Natural killer cell (primary cell): ENCODE data around the gene CASTOR1. TPM values are rescaled to one million over a fixed set of nuclear protein-coding genes. Genes with fewer than 3 reads are reported as not detected.

Experiments
- ATAC-seq, 3 donors: fragments of 150-1000 bp in 2 of 3; fragments of 200-7000 bp in 1 of 3; cut with Tn5 transposase; 1 replicate in 1 of 3; 2 replicates in 2 of 3; pipeline ENCODE4 v1.10.0; 2021; ENCODE audit warnings: mild to moderate bottlenecking in 2 of 3, moderate library complexity in 2 of 3
- DNase-seq, 2 donors: peaks; one replicate each; pipeline versions ENCODE4 v3.0.0 to v3.0.0-alpha.2; 2013 to 2021; ENCODE audit warnings: mixed read lengths in 1 of 2
- H3K27ac ChIP-seq: one replicate; pipeline ENCODE4 v1.5.1; 2013; ENCODE audit warnings: mild to moderate bottlenecking, low read length
- H3K27me3 ChIP-seq: one replicate; pipeline ENCODE4 v1.6.1; 2013; ENCODE audit warnings: low read length; ENCODE audit not compliant: control insufficient read depth, insufficient read depth
- H3K36me3 ChIP-seq: one replicate; pipeline ENCODE4 v1.6.1; 2013; ENCODE audit warnings: low read length; ENCODE audit not compliant: control insufficient read depth, insufficient read depth
- H3K4me1 ChIP-seq: one replicate; pipeline ENCODE4 v1.6.1; 2013; ENCODE audit warnings: low read length; ENCODE audit not compliant: control insufficient read depth, insufficient read depth
- H3K4me3 ChIP-seq: one replicate; pipeline ENCODE4 v1.5.1; 2013; ENCODE audit warnings: low read length
- H3K9me3 ChIP-seq: one replicate; pipeline ENCODE4 v1.6.1; 2013; ENCODE audit warnings: low read length; ENCODE audit not compliant: control insufficient read depth, insufficient read depth
- H3K27ac Mint-ChIP-seq, 2 donors: one replicate each; pipeline ENCODE4 v1.8.0; 2022; ENCODE audit warnings: mild to moderate bottlenecking in 2 of 2, mixed read lengths in 2 of 2, moderate library complexity in 1 of 2
- H3K27me3 Mint-ChIP-seq, 2 donors: one replicate each; pipeline ENCODE4 v1.8.0; 2022; ENCODE audit warnings: low read depth in 2 of 2, mixed read lengths in 2 of 2
- H3K36me3 Mint-ChIP-seq: one replicate; pipeline ENCODE4 v1.8.0; 2022; ENCODE audit warnings: mixed read lengths
- H3K4me1 Mint-ChIP-seq, 2 donors: one replicate each; pipeline ENCODE4 v1.8.0; 2022; ENCODE audit warnings: mixed read lengths in 2 of 2
- H3K4me3 Mint-ChIP-seq: one replicate; pipeline ENCODE4 v1.8.0; 2022; ENCODE audit warnings: mild to moderate bottlenecking, moderate library complexity, mixed read lengths
- H3K9me3 Mint-ChIP-seq, 2 donors: one replicate each; pipeline ENCODE4 v1.8.0; 2022; ENCODE audit warnings: mixed read lengths in 2 of 2
- CTCF ChIP-seq: fragments of 200-600 bp; IDR thresholded peaks from one replicate; pipeline ENCODE4 v1.8.0; 2022; ENCODE audit warnings: antibody characterized with exemption
- WGBS: methylation state at CpG from one replicate; pipeline ENCODE4 v1.1.7; 2013; ENCODE audit warnings: missing lambda C conversion rate; ENCODE audit not compliant: insufficient coverage; 5-methylcytosine and 5-hydroxymethylcytosine counted together
- intact Hi-C: fragments of 100-400 bp; cut with micrococcal nuclease; formaldehyde crosslinking; loops from one replicate; pipeline ENCODE4 v1.14.2; 2022
- total RNA-seq, 4 donors: library from RNA; stranded (reverse); fragments of 120-200 nt in 1 of 4; gene quantifications; one replicate each; pipeline versions ENCODE4 v1.2.3 to v1.2.4, GENCODE V29; 2013 to 2022

CASTOR1 gene
- total RNA-seq, 3 donors from 2014 or later (not counting 1 experiment from before 2014, with no cell fraction given), result 7.0 to 11.9 (median 8.8) TPM

GRCh38 chr22:30302810-30303138 is 13.5 kb upstream of the CASTOR1 start:
- TF ChIP-seq CTCF, result no peak
- no peak for DNase-seq
- H3K36me3 ChIP-seq, result peaks cover 24% of the 10 kb centered on the region
- WGBS, result 47% methylated on average over 5 of the region's 5 CpGs
- Mint-ChIP-seq H3K27me3 (no peaks in the 10 kb centered on the region), H3K9me3 (no peaks in the 10 kb centered on the region), H3K4me1 (peaks cover 64 to 69% of the 10 kb centered on the region in 2 donors), H3K4me3 (peak overlapping the region; percentile 68), H3K36me3 (no peaks in the 10 kb centered on the region), H3K27ac (peak overlapping the region; percentile 87 to 95)
- no peak overlapping the region for H3K4me3 ChIP-seq
- H3K27ac ChIP-seq, result peak overlapping the region; percentile 71
- no peaks in the 10 kb centered on the region for H3K9me3 ChIP-seq
- peaks cover 67% of the 10 kb centered on the region for H3K4me1 ChIP-seq
- no peak for ATAC-seq
- no peaks in the 10 kb centered on the region for H3K27me3 ChIP-seq
- intact Hi-C loops, result no loop called here

- Histone ChIP-seq H3K9me3 (no peaks in the 10 kb centered on the region), H3K36me3 (peaks cover 29% of the 10 kb centered on the region), H3K27me3 (no peaks in the 10 kb centered on the region), H3K4me3 (no peak overlapping the region), H3K4me1 (peaks cover 63% of the 10 kb centered on the region), H3K27ac (peak overlapping the region; percentile 71)
- ATAC-seq (peak in 2 of 3 donors; percentile 11 to 47), DNase-seq (peak in 1 of 2 donors; percentile 35)
- intact Hi-C loops, result no loop called here
- 31% methylated on average over 9 of the region's 9 CpGs for WGBS
- H3K4me3 Mint-ChIP-seq, result peak overlapping the region; percentile 68
- no peak for TF ChIP-seq CTCF
- no peaks in the 10 kb centered on the region for H3K27me3 Mint-ChIP-seq
- H3K9me3 Mint-ChIP-seq, result no peaks in the 10 kb centered on the region
- peaks cover 58 to 64% of the 10 kb centered on the region in 2 donors for H3K4me1 Mint-ChIP-seq
- no peaks in the 10 kb centered on the region for H3K36me3 Mint-ChIP-seq
- H3K27ac Mint-ChIP-seq, result peak overlapping the region; percentile 87 to 95
Observed at GRCh38 chr22:30301995-30302809, 12.9 kb upstream of the CASTOR1 start.

GRCh38 chr22:30299322-30299721 is 10.0 kb upstream of the CASTOR1 start:
- intact Hi-C loops, result no loop called here
- ATAC-seq (no peak), DNase-seq (no peak)
- Histone ChIP-seq H3K36me3 (peaks cover 55% of the 10 kb centered on the region), H3K4me3 (no peak overlapping the region), H3K27ac (no peak overlapping the region), H3K27me3 (no peaks in the 10 kb centered on the region), H3K4me1 (peaks cover 39% of the 10 kb centered on the region), H3K9me3 (no peaks in the 10 kb centered on the region)
- H3K27me3 Mint-ChIP-seq, result no peaks in the 10 kb centered on the region
- no peaks in the 10 kb centered on the region for H3K9me3 Mint-ChIP-seq
- no peak overlapping the region for H3K4me3 Mint-ChIP-seq
- WGBS, result 99% methylated on average over 13 of the region's 13 CpGs
- peaks cover 30 to 35% of the 10 kb centered on the region in 2 donors for H3K4me1 Mint-ChIP-seq
- H3K36me3 Mint-ChIP-seq, result no peaks in the 10 kb centered on the region
- H3K27ac Mint-ChIP-seq, result no peak overlapping the region
- TF ChIP-seq CTCF, result no peak
